Uterus (tissue), 2 donors: ENCODE results near the gene PLEKHM3.

Experiments used
- POLR2A ChIP-seq, 2 donors: fragments of 450-650 bp; IDR thresholded peaks; one replicate each; pipeline ENCODE4 v1.6.1; 2016; ENCODE audit warnings: antibody characterized with exemption in 2 of 2, mild to moderate bottlenecking in 1 of 2, moderate library complexity in 1 of 2
- TF ChIP-seq, protein P1 (sequence below), 4 experiments: fragments of 200-600 bp in 2 of 4; fragments of 450-650 bp in 2 of 4; sonication (generic) in 2 of 4; IDR thresholded peaks; one replicate each; pipeline ENCODE4 v1.5.1; 2016 to 2019; ENCODE audit warnings: antibody characterized with exemption in 4 of 4, mild to moderate bottlenecking in 2 of 4, moderate library complexity in 1 of 4

DNA sequence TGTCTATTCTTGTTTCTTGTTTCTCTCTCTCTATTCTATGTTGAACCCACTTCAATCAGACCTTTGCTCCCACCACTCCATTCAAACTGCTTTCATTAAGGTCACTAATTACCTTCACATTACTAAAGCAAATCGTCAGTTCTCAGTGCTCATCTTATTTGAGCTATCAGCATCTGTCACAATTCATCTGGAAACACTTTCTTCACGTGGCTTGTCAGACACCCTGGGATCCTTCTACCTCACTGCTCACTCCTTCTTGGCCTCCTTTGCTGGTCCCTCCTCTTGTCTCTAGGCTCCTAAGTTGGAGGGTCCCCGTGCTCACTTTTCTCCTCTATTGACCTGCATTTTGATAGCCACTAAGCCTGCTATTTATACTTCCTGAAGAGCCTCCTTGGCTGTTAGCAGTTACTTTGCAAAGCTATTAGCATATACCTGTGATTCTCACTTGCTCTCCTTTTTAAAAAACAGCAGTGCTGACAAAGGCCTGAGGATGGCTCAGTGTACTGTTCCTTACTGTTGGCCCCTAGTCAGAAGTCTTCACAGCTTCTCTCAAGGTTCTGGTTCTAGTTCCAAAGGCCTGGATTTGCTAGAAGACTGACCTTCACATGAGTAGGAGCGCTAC lies 80.2 kb downstream of the PLEKHM3 start:
- TF ChIP-seq, protein P1, sequence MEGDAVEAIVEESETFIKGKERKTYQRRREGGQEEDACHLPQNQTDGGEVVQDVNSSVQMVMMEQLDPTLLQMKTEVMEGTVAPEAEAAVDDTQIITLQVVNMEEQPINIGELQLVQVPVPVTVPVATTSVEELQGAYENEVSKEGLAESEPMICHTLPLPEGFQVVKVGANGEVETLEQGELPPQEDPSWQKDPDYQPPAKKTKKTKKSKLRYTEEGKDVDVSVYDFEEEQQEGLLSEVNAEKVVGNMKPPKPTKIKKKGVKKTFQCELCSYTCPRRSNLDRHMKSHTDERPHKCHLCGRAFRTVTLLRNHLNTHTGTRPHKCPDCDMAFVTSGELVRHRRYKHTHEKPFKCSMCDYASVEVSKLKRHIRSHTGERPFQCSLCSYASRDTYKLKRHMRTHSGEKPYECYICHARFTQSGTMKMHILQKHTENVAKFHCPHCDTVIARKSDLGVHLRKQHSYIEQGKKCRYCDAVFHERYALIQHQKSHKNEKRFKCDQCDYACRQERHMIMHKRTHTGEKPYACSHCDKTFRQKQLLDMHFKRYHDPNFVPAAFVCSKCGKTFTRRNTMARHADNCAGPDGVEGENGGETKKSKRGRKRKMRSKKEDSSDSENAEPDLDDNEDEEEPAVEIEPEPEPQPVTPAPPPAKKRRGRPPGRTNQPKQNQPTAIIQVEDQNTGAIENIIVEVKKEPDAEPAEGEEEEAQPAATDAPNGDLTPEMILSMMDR (IDR thresholded peaks at IDR 0.05), result no peak
- TF ChIP-seq POLR2A (IDR thresholded peaks at IDR 0.05), result no peak
